C4-2B (cell line): Measurements from ENCODE around the gene LFNG.

Source experiments
- H3K27ac ChIP-seq: fragments of 450-650 bp; 2 replicates; pipeline ENCODE4 v1.5.1; 2017
- ZFX ChIP-seq: fragments of 450-650 bp; IDR thresholded peaks from 2 replicates; pipeline ENCODE4 v1.6.1; 2017
- TF ChIP-seq, protein P1 (sequence below): fragments of 450-650 bp; conservative IDR thresholded peaks from 2 replicates; pipeline ENCODE4 v1.5.1; 2017; ENCODE audit warnings: mild to moderate bottlenecking

The LFNG gene

DNA sequence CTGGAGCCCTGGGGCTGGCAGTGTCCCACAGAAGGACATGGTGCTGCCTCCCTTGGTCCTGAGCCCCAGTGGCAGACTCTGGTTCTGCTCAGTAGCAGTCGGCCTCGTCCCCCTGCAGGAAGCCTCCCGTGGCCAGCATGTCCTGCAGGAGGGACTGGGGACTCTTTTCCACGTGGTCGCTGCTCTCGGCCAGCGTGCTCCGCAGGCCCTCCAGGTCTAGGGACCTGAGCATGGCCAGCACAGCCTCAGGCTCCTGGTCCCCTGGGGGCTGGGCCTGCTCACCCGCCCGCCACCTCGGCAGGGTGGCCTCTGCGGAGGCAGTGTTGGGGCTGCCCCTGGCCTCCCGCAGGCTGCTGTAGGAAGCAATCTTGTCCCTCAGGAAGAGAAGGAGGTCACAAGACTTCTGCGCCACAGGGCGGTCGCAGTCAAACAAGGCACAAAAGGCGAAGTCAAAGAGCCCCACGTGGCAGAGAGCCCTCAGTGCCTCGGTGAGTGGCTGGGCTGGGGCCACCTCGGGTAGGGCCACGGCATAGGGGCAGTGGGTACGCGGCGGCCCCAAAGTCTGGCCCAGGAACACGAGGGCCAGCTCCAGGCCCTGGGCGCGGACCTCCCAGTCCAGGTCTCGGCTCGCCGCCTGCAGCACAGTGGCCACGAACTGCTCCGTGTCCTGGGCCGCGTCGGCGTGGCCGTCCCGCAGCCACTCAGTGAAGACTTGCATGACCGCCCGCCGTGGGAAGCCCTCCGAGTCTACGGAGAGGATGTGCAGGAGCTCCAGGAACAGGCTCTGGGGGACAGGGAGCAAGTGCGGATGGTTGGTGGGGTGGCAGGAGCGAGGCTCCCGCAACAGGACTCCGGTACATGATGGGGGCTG, 18.6 kb downstream of the LFNG start:
- no peak overlapping the region for H3K27ac ChIP-seq
- TF ChIP-seq ZFX, result no peak
- TF ChIP-seq, protein P1, sequence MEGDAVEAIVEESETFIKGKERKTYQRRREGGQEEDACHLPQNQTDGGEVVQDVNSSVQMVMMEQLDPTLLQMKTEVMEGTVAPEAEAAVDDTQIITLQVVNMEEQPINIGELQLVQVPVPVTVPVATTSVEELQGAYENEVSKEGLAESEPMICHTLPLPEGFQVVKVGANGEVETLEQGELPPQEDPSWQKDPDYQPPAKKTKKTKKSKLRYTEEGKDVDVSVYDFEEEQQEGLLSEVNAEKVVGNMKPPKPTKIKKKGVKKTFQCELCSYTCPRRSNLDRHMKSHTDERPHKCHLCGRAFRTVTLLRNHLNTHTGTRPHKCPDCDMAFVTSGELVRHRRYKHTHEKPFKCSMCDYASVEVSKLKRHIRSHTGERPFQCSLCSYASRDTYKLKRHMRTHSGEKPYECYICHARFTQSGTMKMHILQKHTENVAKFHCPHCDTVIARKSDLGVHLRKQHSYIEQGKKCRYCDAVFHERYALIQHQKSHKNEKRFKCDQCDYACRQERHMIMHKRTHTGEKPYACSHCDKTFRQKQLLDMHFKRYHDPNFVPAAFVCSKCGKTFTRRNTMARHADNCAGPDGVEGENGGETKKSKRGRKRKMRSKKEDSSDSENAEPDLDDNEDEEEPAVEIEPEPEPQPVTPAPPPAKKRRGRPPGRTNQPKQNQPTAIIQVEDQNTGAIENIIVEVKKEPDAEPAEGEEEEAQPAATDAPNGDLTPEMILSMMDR, result no peak

DNA sequence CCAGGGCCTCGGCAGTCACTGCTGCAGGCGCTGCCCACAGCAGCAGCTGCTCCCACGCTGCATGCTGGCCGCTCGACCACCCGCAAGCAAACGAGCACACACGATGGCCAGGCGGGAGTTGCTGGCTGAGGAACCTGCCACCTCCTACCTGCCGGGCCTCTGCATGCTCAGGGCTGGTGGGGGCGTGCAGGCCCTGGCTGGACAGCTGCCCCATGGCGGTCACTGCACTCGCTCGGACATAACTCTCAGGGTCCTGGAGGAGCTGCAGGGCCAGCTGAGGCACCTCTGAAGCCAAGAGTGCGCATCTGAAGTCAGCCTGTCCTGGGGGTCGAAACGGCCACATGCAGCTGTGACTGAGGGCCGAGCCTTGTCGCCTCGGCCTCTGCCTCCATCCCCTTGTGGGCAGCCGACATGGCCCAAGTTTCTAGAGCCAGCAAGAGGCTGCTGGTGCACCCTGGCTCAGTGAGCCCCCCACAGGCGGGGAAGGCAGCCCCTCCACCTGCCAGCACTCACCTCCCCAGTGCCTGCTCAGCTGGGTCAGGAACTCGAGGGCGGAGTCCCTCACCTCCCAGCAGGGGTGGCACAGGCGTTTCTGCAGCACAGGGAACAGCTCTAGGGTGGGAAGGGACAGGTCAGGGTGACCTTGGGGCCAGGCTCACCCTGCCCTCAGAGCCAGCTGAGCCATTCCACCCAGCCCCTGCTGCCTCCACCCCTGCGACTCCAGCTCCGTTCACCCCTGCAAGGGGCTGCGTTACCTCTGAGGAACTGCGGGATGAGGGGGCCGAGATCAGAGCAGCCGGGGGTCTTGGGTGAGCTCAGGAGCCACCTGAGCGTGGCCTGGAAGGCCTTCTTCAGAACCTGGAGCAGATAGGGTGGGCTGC, 19.7 kb downstream of the LFNG start:
- H3K27ac ChIP-seq, result no peak overlapping the region
- TF ChIP-seq, protein P1, result no peak
- TF ChIP-seq ZFX, result no peak

DNA sequence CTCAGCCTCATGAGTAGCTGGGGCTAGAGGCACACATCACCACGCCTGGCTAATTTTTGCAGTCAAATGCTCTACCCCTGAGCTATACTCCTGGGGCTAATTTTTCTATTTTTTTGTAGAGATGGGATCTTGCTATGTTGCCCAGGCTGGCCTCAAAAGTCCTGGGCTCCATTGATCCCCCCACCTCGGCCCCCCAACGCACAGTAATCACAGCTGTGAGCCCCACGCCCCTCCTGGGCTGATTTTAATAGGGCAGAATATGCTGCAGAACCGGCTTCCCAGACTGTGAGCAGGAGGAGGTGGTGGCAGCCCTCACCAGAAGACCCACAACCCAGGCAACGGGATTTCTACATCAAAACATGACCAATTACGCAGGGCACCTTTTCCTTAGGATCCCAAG, 20.6 kb downstream of the LFNG start:
- TF ChIP-seq, protein P1, result no peak
- TF ChIP-seq ZFX, result no peak
- no peak overlapping the region for H3K27ac ChIP-seq

DNA sequence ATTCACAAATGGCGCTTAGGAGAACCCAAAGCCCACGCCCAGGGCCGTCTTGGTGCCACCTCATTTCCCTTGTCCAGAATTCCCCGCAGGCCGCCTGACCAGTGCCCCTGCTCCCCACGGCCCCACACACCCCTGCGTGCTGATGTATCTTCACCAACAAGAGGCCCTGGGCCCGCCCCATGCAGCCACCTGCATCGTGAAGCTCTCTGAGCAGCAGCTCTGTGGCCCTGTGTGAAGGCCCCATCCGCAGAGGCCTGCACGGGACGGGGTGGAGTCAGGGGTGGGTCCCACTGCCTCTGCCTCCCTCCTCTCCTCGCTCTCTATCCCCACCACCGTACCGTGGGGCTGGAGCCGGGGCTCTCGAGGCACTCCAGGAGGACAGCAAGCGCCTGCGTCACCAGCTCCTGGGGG, 21.1 kb downstream of the LFNG start:
- TF ChIP-seq, protein P1, result no peak
- no peak for TF ChIP-seq ZFX
- H3K27ac ChIP-seq, result no peak overlapping the region

DNA sequence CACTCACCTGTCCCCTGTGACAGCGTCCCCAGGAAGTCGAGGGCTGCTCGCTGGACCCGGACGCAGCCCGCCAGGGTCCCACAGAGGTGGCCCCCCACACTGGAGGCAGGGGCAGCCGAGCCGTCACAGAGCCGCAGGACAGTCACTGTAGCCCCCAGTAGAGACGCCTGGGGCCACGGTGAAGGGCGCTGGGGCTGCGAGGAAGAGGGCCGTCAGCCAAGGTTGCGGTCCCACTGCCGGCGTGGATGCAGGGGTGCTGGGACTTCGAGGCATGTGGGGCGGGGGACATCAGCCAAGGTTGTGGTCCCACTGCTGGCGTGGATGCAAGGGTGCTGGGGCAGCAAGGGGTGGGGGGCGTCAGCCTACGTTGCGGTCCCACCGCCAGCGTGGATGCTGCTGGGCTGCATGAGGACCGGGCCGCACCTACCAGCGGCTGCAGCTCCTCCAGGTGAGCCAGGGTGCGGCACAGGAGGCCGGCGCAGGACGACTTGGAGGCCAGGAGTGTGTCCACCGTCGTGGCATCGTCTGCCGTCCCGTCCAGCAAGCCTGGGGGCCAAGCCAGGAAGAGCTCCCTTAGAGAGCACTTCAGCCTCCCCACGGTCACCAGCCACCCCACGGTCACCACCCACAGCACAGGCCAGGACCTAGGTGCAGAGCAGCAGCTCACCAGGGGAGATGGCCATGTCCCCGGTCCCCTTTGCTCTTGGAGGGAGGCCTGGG, 21.9 kb downstream of the LFNG start:
- no peak overlapping the region for H3K27ac ChIP-seq
- TF ChIP-seq ZFX, result no peak
- TF ChIP-seq, protein P1, result no peak

DNA sequence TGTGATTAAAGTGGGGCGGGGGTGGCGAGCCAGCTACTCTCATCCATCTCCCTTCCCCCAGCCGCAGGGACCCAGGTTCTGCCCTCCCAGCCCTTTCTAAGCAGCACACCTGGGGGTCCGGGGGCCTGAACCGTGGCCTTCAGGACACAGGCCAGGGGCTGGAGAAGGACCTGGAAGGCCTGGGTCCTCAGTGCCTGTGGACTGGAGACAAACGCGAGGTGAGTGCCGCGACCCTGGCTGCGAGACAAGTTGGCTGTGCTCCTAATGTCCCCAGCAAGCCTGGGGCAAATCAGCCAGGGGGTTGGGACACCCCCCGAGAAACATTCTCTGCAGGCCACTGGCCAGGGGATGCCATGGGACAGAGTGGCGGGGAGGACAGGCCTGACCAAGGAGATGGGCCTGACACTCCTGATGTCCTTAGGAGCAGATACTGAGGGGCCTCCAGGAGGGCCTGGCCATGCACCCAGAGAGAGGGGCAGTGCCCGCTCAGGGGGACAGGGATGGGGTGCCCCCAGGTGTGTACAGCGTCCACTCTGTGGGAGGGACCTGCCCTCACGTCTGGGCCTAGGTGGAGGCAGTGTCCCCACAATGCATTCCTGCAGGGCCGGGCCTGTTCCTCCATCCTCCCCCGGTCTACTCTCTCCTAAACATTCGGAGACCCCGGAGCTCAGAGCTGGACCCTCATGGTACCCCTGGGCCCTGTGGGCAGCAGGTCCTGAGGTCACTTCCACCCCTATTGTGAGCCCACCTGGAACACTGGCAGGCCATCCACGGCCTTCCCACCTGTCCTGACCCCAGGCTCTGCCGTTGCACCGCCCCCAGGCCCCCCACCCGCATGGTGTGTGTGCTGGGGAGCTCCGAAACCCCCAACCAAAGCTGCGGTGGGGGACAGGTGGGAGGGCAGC, 22.7 kb downstream of the LFNG start:
- no peak overlapping the region for H3K27ac ChIP-seq
- no peak for TF ChIP-seq ZFX
- TF ChIP-seq, protein P1, result no peak
